HG02763 (cell line): ENCODE data around the gene COL9A2.

ENCODE experiments used
- ATAC-seq: cut with Tn5 transposase; IDR thresholded peaks from one replicate; pipeline ENCODE4 v1.9.1; 2021; ENCODE audit warnings: mild to moderate bottlenecking, moderate library complexity; ENCODE audit not compliant: unreplicated experiment

The COL9A2 gene

GRCh38 chr1:40305451-40305850 is 11.6 kb downstream of the COL9A2 start:
- ATAC-seq: no peak

- no peak for ATAC-seq
These were observed 13.3 kb downstream of the COL9A2 start for GRCh38 chr1:40303790-40304189.

- no peak for ATAC-seq
These were observed 13.9 kb downstream of the COL9A2 start for GRCh38 chr1:40303051-40303771.

- ATAC-seq: no peak
These were observed 14.6 kb downstream of the COL9A2 start for GRCh38 chr1:40302475-40302874.

GRCh38 chr1:40301541-40302299 is 15.4 kb downstream of the COL9A2 start:
- no peak for ATAC-seq

- ATAC-seq: no peak
These were observed 16.0 kb downstream of the COL9A2 start for GRCh38 chr1:40301066-40301465.

- ATAC-seq: no peak
These were observed 16.4 kb downstream of the COL9A2 start for GRCh38 chr1:40300651-40301050.

GRCh38 chr1:40300249-40300567 is 16.9 kb downstream of the COL9A2 start:
- no peak for ATAC-seq

- ATAC-seq: no peak
These were observed 17.5 kb downstream of the COL9A2 start for GRCh38 chr1:40299366-40300248.

GRCh38 chr1:40291293-40291692 is 25.8 kb downstream of the COL9A2 start:
- ATAC-seq: no peak

GRCh38 chr1:40281853-40282252 is 35.2 kb downstream of the COL9A2 start:
- no peak for ATAC-seq

GRCh38 chr1:40276122-40276521 is 41.0 kb downstream of the COL9A2 start:
- no peak for ATAC-seq

GRCh38 chr1:40274331-40274730 is 42.8 kb downstream of the COL9A2 start:
- ATAC-seq: no peak

GRCh38 chr1:40273547-40274166 is 43.4 kb downstream of the COL9A2 start:
- ATAC-seq: no peak

- no peak for ATAC-seq
These were observed 44.4 kb downstream of the COL9A2 start for GRCh38 chr1:40272653-40273213.

GRCh38 chr1:40270152-40270834 is 46.8 kb downstream of the COL9A2 start:
- ATAC-seq: no peak

GRCh38 chr1:40268211-40268610 is 48.9 kb downstream of the COL9A2 start:
- ATAC-seq: no peak

- ATAC-seq: no peak
These were observed 49.3 kb downstream of the COL9A2 start for GRCh38 chr1:40267767-40268187.

GRCh38 chr1:40266786-40267535 is 50.1 kb downstream of the COL9A2 start:
- ATAC-seq: no peak
